Fibroblast of lung (primary cell): ENCODE measurements around the gene NCOA7.

ENCODE experiments used
- EZH2 ChIP-seq: IDR thresholded peaks from 2 replicates; pipeline ENCODE4 v1.5.1; 2012; ENCODE audit warnings: low read length, control low read depth, mild to moderate bottlenecking; ENCODE audit errors: missing control alignments
- TF ChIP-seq, protein P1 (sequence below), 2 donors: IDR thresholded peaks in 1 of 2; conservative IDR thresholded peaks in 1 of 2; 1 replicate in 1 of 2; 2 replicates in 1 of 2; pipeline ENCODE4 v1.5.1; 2011 to 2012; ENCODE audit warnings: low read length in 2 of 2, control low read depth in 1 of 2, inconsistent platforms in 1 of 2, low read depth in 1 of 2, mild to moderate bottlenecking in 1 of 2

DNA sequence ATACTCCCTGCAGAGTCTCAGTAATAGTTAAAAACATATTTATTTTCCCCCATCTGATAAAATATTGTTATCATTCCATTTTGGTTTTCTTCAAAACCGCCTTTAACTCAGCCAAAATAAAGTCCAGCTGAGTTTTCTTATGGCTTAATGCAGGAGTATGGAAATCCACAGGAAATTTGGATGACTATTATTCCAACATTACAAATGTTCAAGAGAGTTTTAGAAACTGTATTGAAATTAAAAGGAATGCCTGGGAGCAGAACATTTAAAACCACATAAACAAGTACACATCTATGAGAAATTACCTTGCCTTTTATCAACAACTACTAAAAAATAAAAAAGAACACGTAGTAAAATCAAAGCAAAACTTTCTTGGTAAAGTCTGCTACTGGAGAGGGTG is 45.7 kb downstream of the NCOA7 start:
- TF ChIP-seq, protein P1, sequence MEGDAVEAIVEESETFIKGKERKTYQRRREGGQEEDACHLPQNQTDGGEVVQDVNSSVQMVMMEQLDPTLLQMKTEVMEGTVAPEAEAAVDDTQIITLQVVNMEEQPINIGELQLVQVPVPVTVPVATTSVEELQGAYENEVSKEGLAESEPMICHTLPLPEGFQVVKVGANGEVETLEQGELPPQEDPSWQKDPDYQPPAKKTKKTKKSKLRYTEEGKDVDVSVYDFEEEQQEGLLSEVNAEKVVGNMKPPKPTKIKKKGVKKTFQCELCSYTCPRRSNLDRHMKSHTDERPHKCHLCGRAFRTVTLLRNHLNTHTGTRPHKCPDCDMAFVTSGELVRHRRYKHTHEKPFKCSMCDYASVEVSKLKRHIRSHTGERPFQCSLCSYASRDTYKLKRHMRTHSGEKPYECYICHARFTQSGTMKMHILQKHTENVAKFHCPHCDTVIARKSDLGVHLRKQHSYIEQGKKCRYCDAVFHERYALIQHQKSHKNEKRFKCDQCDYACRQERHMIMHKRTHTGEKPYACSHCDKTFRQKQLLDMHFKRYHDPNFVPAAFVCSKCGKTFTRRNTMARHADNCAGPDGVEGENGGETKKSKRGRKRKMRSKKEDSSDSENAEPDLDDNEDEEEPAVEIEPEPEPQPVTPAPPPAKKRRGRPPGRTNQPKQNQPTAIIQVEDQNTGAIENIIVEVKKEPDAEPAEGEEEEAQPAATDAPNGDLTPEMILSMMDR (conservative IDR thresholded peaks at IDR 0.05 in 1 of 2, IDR thresholded peaks at IDR 0.05 in 1 of 2; ENCODE audit: low read depth in 1 of 2, low read length in 2 of 2): no peak
- TF ChIP-seq EZH2: no peak
